Gastroesophageal sphincter (tissue), 4 donors: ENCODE measurements around the gene DCAF8. TPM values are rescaled to one million over a fixed set of nuclear protein-coding genes. Genes with fewer than 3 reads are reported as not detected.

Experiments
- ATAC-seq: fragments of 150-250 bp; one replicate; pipeline ENCODE4 v1.9.1; 2016; ENCODE audit warnings: mild to moderate bottlenecking, moderate library complexity
- H3K27ac ChIP-seq, 4 donors: fragments of 200-600 bp; sonication (generic) in 3 of 4; 1 replicate in 3 of 4; 2 replicates in 1 of 4; pipeline ENCODE4 v1.5.1; 2016 to 2019
- H3K27me3 ChIP-seq: fragments of 200-600 bp; sonication (generic); one replicate; pipeline ENCODE4 v1.5.1; 2019
- H3K36me3 ChIP-seq, 2 donors: fragments of 200-600 bp; sonication (generic); one replicate each; pipeline ENCODE4 v1.5.1; 2019; ENCODE audit warnings: control low read depth in 1 of 2
- H3K4me1 ChIP-seq, 3 donors: fragments of 200-600 bp; sonication (generic); 1 replicate in 2 of 3; 2 replicates in 1 of 3; pipeline ENCODE4 v1.5.1; 2016 to 2019; ENCODE audit warnings: control low read depth in 2 of 3
- H3K4me3 ChIP-seq, 2 donors: fragments of 200-600 bp; sonication (generic); one replicate each; pipeline ENCODE4 v1.5.1; 2019; ENCODE audit warnings: mild to moderate bottlenecking in 1 of 2, moderate library complexity in 1 of 2
- H3K9me3 ChIP-seq, 3 donors: fragments of 200-600 bp; sonication (generic); one replicate each; pipeline ENCODE4 v1.5.1; 2017 to 2019; ENCODE audit warnings: control low read depth in 2 of 3
- EP300 ChIP-seq: sonication (generic); formaldehyde crosslinking; IDR thresholded peaks from one replicate; pipeline ENCODE4 v1.6.1; 2017; ENCODE audit warnings: antibody characterized with exemption, mild to moderate bottlenecking
- POLR2A ChIP-seq, 2 donors: fragments of 450-650 bp; IDR thresholded peaks; one replicate each; pipeline ENCODE4 v1.6.1; 2017; ENCODE audit warnings: antibody characterized with exemption in 2 of 2, mild to moderate bottlenecking in 2 of 2, moderate library complexity in 1 of 2
- POLR2AphosphoS5 ChIP-seq: sonication (generic); formaldehyde crosslinking; IDR thresholded peaks from one replicate; pipeline ENCODE4 v1.6.1; 2017; ENCODE audit warnings: antibody characterized with exemption
- WGBS, 2 donors: methylation state at CpG; one replicate each; pipeline ENCODE4 v1.1.5; 2018; ENCODE audit warnings: low coverage in 1 of 2; 5-methylcytosine and 5-hydroxymethylcytosine counted together
- total RNA-seq, 4 donors: library from RNA; depleted of rRNA; stranded (reverse); fragments of >200 nt; gene quantifications; one replicate each; pipeline ENCODE4 v1.1.0, GENCODE V29; 2016
- TF ChIP-seq, protein P1 (sequence below), 4 experiments: fragments of 200-600 bp in 2 of 4; fragments of 450-650 bp in 2 of 4; sonication (generic) in 1 of 4; IDR thresholded peaks; one replicate each; pipeline ENCODE4 v1.5.1; 2017 to 2019; ENCODE audit warnings: antibody characterized with exemption in 4 of 4, mild to moderate bottlenecking in 2 of 4, moderate library complexity in 2 of 4

Gene DCAF8
- total RNA-seq, 4 donors from 2014 or later = 154 to 211 (median 159) TPM

DNA sequence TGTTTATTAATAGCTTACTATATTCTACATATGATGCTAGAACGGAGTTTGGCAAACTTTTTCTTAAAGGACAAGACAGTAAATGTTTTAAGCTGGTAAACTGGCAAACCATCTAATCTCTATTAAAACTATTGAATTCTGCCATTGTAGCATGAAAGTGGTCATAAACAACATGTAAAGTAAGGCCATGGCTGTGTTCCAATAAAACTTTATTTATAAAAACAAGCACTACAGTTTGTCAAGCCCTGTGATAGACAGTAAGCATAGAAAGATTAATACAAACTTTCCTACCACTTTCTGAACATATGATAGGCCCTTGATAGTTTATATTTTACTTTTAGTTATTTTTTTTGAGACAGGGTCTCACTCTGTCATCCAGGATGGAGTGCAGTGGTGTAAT lies 34.8 kb downstream of the DCAF8 start:
- H3K36me3 ChIP-seq = peaks cover 16 to 100% of the 10 kb centered on the region in 2 donors
- H3K4me1 ChIP-seq = no peaks in the 10 kb centered on the region
- TF ChIP-seq POLR2A (IDR thresholded peaks at IDR 0.05) (no peak), EP300 (no peak), POLR2AphosphoS5 (no peak)
- TF ChIP-seq, protein P1, sequence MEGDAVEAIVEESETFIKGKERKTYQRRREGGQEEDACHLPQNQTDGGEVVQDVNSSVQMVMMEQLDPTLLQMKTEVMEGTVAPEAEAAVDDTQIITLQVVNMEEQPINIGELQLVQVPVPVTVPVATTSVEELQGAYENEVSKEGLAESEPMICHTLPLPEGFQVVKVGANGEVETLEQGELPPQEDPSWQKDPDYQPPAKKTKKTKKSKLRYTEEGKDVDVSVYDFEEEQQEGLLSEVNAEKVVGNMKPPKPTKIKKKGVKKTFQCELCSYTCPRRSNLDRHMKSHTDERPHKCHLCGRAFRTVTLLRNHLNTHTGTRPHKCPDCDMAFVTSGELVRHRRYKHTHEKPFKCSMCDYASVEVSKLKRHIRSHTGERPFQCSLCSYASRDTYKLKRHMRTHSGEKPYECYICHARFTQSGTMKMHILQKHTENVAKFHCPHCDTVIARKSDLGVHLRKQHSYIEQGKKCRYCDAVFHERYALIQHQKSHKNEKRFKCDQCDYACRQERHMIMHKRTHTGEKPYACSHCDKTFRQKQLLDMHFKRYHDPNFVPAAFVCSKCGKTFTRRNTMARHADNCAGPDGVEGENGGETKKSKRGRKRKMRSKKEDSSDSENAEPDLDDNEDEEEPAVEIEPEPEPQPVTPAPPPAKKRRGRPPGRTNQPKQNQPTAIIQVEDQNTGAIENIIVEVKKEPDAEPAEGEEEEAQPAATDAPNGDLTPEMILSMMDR (IDR thresholded peaks at IDR 0.05) = no peak
- 100% methylated on average over 1 of the region's 1 CpG for WGBS, 2 donors
- H3K4me3 ChIP-seq = no peak overlapping the region
- ATAC-seq = no peak
- H3K27me3 ChIP-seq = no peaks in the 10 kb centered on the region
- H3K27ac ChIP-seq = no peak overlapping the region
- H3K9me3 ChIP-seq = no peaks in the 10 kb centered on the region

DNA sequence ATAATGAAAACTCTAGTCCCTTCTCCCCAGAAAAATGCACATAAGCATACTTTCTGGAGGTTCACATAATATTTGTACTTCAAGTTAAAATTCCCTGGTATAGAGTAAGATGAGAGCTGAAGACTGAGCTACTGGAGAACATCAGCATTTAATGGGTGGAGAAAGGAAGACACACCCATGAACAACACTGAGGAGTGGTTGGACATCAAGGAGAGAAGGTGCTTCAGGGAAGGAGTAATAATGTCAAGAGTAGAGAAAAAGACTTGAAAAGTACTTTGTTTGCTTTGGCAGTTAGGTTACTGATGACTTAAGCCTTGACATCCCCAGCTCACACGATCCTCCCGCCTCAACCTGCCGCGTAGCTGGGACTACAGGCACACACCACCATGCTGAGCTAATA lies 35.3 kb downstream of the DCAF8 start:
- TF ChIP-seq POLR2AphosphoS5 = no peak
- TF ChIP-seq, protein P1 (IDR thresholded peaks at IDR 0.05) = no peak
- no peak for TF ChIP-seq POLR2A (IDR thresholded peaks at IDR 0.05)
- no peak for TF ChIP-seq EP300
- no peak for ATAC-seq
- Histone ChIP-seq H3K9me3 (no peaks in the 10 kb centered on the region), H3K4me1 (no peaks in the 10 kb centered on the region), H3K27me3 (no peaks in the 10 kb centered on the region), H3K36me3 (peaks cover 16 to 100% of the 10 kb centered on the region in 2 donors), H3K27ac (no peak overlapping the region), H3K4me3 (no peak overlapping the region)
- 20 to 91% methylated on average over 1 to 4 of the region's 4 CpGs for WGBS, 2 donors

DNA sequence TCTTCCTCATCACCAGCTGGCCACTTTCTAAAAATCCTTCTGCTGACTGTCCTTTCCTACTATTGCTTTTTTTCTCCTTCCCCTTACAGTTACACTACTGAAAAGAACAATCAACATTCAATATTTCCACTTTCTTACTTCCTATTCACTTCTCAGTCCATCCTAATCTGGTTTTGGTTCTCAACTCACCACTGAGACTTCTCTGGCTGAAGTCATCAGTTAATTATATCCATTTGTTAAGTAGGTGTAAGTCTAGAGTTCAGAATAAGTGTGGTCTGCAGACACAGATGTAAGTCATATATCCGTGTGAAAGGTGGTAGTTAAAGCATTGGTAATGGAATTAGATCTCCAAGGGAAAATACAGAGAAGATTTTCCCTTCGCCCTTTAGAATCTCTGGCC lies 35.7 kb downstream of the DCAF8 start:
- Histone ChIP-seq H3K4me3 (no peak overlapping the region), H3K27me3 (no peaks in the 10 kb centered on the region), H3K27ac (no peak overlapping the region), H3K36me3 (peaks cover 16 to 100% of the 10 kb centered on the region in 2 donors), H3K9me3 (no peaks in the 10 kb centered on the region), H3K4me1 (no peaks in the 10 kb centered on the region)
- TF ChIP-seq, protein P1 (IDR thresholded peaks at IDR 0.05) = no peak
- TF ChIP-seq POLR2A (IDR thresholded peaks at IDR 0.05) = no peak
- no peak for TF ChIP-seq POLR2AphosphoS5
- no peak for TF ChIP-seq EP300
- no peak for ATAC-seq
- 84 to 100% methylated on average over 1 to 2 of the region's 2 CpGs for WGBS, 2 donors

DNA sequence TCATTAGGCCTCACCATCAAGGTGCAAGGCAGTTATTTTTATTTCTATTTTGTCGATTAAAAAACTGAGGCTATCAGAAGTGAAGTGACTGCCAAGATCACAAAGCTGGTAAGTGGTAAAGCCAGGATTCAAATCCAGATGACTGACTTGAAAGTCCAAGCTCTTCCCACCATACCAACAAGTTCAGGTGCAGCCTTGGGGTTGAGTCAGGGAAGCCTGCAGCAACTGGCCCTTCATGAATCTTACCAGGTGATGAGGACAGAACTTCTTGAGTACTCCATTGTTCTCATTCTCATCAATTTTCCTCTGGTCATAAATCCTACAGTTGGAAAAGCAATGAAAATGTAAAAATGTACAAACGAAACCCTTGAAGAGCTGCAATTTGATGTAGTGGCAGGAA lies 37.0 kb downstream of the DCAF8 start:
- no peak for TF ChIP-seq POLR2AphosphoS5
- no peak for TF ChIP-seq POLR2A (IDR thresholded peaks at IDR 0.05)
- no peak for ATAC-seq
- 80 to 89% methylated on average over 2 of the region's 2 CpGs for WGBS, 2 donors
- H3K4me1 ChIP-seq = peaks cover 0 to 6% (median 0%) of the 10 kb centered on the region in 3 donors
- no peaks in the 10 kb centered on the region for H3K27me3 ChIP-seq
- peaks cover 17 to 100% of the 10 kb centered on the region in 2 donors for H3K36me3 ChIP-seq
- no peak overlapping the region for H3K4me3 ChIP-seq
- no peaks in the 10 kb centered on the region for H3K9me3 ChIP-seq
- H3K27ac ChIP-seq = no peak overlapping the region

DNA sequence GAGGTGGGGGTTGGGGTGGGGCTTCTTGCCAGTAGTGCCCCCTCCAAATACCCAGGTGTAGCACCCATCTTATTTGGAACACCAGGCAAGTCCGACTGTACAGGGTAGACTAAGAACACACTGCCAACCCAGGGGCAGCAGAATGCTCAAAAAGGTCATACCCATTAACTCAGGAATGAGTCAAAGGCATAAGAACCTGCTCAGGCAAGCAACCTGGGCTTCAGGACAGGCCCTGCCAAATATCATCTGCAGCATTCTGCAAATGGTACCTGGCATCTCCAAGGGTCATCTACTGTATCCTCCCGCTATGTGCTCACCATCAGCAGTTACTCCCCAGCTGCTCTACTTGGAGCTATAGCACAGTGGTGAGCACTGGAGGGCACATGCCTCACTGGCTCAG lies 37.7 kb downstream of the DCAF8 start:
- peaks cover 0 to 13% (median 3%) of the 10 kb centered on the region in 3 donors for H3K4me1 ChIP-seq
- H3K4me3 ChIP-seq = no peak overlapping the region
- TF ChIP-seq POLR2A (IDR thresholded peaks at IDR 0.05) = no peak
- TF ChIP-seq, protein P1 (IDR thresholded peaks at IDR 0.05) = no peak
- TF ChIP-seq EP300 = no peak
- no peak for TF ChIP-seq POLR2AphosphoS5
- no peak for ATAC-seq
- no peaks in the 10 kb centered on the region for H3K27me3 ChIP-seq
- H3K9me3 ChIP-seq = no peaks in the 10 kb centered on the region
- peaks cover 17 to 99% of the 10 kb centered on the region in 2 donors for H3K36me3 ChIP-seq
- no peak overlapping the region for H3K27ac ChIP-seq
- 80 to 83% methylated on average over 1 to 2 of the region's 2 CpGs for WGBS, 2 donors
